Astrocyte (in vitro differentiated cells and primary cell): ENCODE results near the gene ARRDC4. TPM values are rescaled to one million over a fixed set of nuclear protein-coding genes. Genes with fewer than 3 reads are reported as not detected.

Source experiments
- DNase-seq: peaks from one replicate; pipeline ENCODE4 v3.0.0-alpha.2; 2010; ENCODE audit warnings: low read depth
- FAIRE-seq: peaks from 2 replicates; lab custom pipeline; 2011; peaks lifted over from hg19 to GRCh38; lab: Jason Lieb, UNC
- H2AFZ ChIP-seq: 2 replicates; pipeline ENCODE4 v1.6.0; 2012; ENCODE audit warnings: low read depth, low read length, inconsistent platforms
- H3K27ac ChIP-seq: 2 replicates; pipeline ENCODE4 v1.5.1; 2011; ENCODE audit warnings: low read depth, low read length, inconsistent platforms
- H3K27me3 ChIP-seq: 2 replicates; pipeline ENCODE4 v1.6.0; 2011; ENCODE audit warnings: low read length, inconsistent platforms; ENCODE audit not compliant: insufficient read depth
- H3K36me3 ChIP-seq: 2 replicates; pipeline ENCODE4 v1.5.1; 2011; ENCODE audit warnings: low read length, inconsistent platforms; ENCODE audit not compliant: insufficient read depth
- H3K4me1 ChIP-seq: 2 replicates; pipeline ENCODE4 v1.5.1; 2011; ENCODE audit warnings: low read length, inconsistent platforms; ENCODE audit not compliant: insufficient read depth
- H3K4me2 ChIP-seq: 2 replicates; pipeline ENCODE4 v1.6.0; 2012; ENCODE audit warnings: low read length, inconsistent platforms
- H3K4me3 ChIP-seq: 2 replicates; pipeline ENCODE4 v1.5.1; 2011; ENCODE audit warnings: low read depth, mild to moderate bottlenecking, low read length, inconsistent platforms; ENCODE audit not compliant: insufficient read depth
- H3K79me2 ChIP-seq: 2 replicates; pipeline ENCODE4 v1.6.0; 2012; ENCODE audit warnings: mild to moderate bottlenecking, low read length, inconsistent platforms; ENCODE audit not compliant: insufficient read depth
- H3K9ac ChIP-seq: 2 replicates; pipeline ENCODE4 v1.6.0; 2012; ENCODE audit warnings: mild to moderate bottlenecking, low read length, inconsistent platforms
- H3K9me3 ChIP-seq: 2 replicates; pipeline ENCODE4 v1.5.1; 2012; ENCODE audit warnings: low read depth, mild to moderate bottlenecking, low read length, inconsistent platforms; ENCODE audit not compliant: insufficient read depth
- H4K20me1 ChIP-seq: 2 replicates; pipeline ENCODE4 v1.6.0; 2012; ENCODE audit warnings: low read length, inconsistent platforms; ENCODE audit not compliant: insufficient read depth
- H3K27ac Mint-ChIP-seq: one replicate; pipeline ENCODE4 v1.8.0; 2021; ENCODE audit warnings: mild to moderate bottlenecking, mixed read lengths; ENCODE audit not compliant: unreplicated experiment
- H3K27me3 Mint-ChIP-seq: one replicate; pipeline ENCODE4 v1.8.0; 2021; ENCODE audit warnings: low read depth, mixed read lengths; ENCODE audit not compliant: unreplicated experiment
- H3K36me3 Mint-ChIP-seq: one replicate; pipeline ENCODE4 v1.8.0; 2021; ENCODE audit warnings: low read depth, mixed read lengths; ENCODE audit not compliant: unreplicated experiment
- H3K4me1 Mint-ChIP-seq: one replicate; pipeline ENCODE4 v1.8.0; 2021; ENCODE audit warnings: low read depth, mixed read lengths; ENCODE audit not compliant: unreplicated experiment
- H3K4me3 Mint-ChIP-seq: one replicate; pipeline ENCODE4 v1.8.0; 2021; ENCODE audit warnings: mild to moderate bottlenecking, moderate library complexity, mixed read lengths; ENCODE audit not compliant: unreplicated experiment
- H3K9me3 Mint-ChIP-seq: one replicate; pipeline ENCODE4 v1.8.0; 2021; ENCODE audit warnings: mild to moderate bottlenecking, mixed read lengths; ENCODE audit not compliant: unreplicated experiment
- EZH2 ChIP-seq: IDR thresholded peaks from 2 replicates; pipeline ENCODE4 v1.6.1; 2012; ENCODE audit warnings: mild to moderate bottlenecking, low read length, inconsistent platforms; ENCODE audit not compliant: insufficient read depth
- total RNA-seq: library from RNA; stranded (reverse); gene quantifications from 2 replicates; pipeline ENCODE4 v1.2.1, GENCODE V29; 2021
- TF ChIP-seq, protein P1 (sequence below): IDR thresholded peaks from 2 replicates; pipeline ENCODE4 v1.5.1; 2011; ENCODE audit warnings: low read depth, mild to moderate bottlenecking, inconsistent platforms, low read length, moderate library complexity; ENCODE audit not compliant: insufficient read depth

Gene ARRDC4
- total RNA-seq, 1 donor from 2014 or later = 30.4 TPM

DNA sequence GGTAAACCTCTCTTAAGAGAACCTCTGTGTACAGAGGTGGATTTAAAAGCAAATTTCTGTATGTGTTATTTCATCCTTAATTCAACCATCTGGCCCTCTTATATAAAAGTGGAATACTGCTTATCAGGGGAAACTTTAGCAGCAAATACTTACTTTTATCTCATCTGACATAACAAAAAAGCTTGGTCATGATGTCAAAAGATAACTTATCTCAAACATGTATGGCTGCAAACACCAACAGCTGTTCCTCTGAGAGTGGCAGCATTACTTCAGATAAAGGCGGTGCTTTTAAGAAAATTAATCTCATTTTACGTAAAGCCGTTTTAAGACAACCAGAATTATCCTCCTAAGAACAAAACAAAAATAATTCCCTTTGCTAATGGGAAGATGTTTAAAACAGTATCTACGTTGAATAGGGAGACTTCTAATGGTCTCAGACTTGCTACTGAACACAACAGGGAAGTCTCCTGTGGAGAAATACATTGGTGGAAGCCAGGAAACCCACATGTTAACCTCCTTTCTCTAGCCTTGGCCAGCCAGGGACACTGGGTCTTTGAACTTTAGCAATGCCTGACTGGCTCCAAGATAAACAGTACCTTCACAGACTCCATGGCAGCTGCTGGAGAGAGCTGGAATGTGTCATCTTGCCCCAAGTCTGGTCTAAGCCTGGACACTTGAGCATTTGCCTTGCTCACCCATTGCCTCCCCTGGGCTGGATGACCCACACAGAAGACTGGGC lies 18.1 kb downstream of the ARRDC4 start:
- no peak overlapping the region for H3K4me3 ChIP-seq
- H4K20me1 ChIP-seq = no peaks in the 10 kb centered on the region
- no peaks in the 10 kb centered on the region for H3K9me3 Mint-ChIP-seq
- no peaks in the 10 kb centered on the region for H3K9me3 ChIP-seq
- no peak overlapping the region for H3K4me2 ChIP-seq
- FAIRE-seq (no peak), DNase-seq (no peak)
- H3K4me1 ChIP-seq = peaks cover 3% of the 10 kb centered on the region
- no peak overlapping the region for H3K4me3 Mint-ChIP-seq
- H3K27ac Mint-ChIP-seq = no peak overlapping the region
- no peak overlapping the region for H2AFZ ChIP-seq
- TF ChIP-seq EZH2 = no peak
- TF ChIP-seq, protein P1, sequence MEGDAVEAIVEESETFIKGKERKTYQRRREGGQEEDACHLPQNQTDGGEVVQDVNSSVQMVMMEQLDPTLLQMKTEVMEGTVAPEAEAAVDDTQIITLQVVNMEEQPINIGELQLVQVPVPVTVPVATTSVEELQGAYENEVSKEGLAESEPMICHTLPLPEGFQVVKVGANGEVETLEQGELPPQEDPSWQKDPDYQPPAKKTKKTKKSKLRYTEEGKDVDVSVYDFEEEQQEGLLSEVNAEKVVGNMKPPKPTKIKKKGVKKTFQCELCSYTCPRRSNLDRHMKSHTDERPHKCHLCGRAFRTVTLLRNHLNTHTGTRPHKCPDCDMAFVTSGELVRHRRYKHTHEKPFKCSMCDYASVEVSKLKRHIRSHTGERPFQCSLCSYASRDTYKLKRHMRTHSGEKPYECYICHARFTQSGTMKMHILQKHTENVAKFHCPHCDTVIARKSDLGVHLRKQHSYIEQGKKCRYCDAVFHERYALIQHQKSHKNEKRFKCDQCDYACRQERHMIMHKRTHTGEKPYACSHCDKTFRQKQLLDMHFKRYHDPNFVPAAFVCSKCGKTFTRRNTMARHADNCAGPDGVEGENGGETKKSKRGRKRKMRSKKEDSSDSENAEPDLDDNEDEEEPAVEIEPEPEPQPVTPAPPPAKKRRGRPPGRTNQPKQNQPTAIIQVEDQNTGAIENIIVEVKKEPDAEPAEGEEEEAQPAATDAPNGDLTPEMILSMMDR = no peak
- H3K27ac ChIP-seq = no peak overlapping the region
- H3K27me3 ChIP-seq = no peaks in the 10 kb centered on the region
- no peaks in the 10 kb centered on the region for H3K36me3 ChIP-seq
- H3K9ac ChIP-seq = no peak overlapping the region
- H3K36me3 Mint-ChIP-seq = peaks cover 4% of the 10 kb centered on the region
- no peaks in the 10 kb centered on the region for H3K79me2 ChIP-seq
- peaks cover 3% of the 10 kb centered on the region for H3K27me3 Mint-ChIP-seq
- peaks cover 2% of the 10 kb centered on the region for H3K4me1 Mint-ChIP-seq

DNA sequence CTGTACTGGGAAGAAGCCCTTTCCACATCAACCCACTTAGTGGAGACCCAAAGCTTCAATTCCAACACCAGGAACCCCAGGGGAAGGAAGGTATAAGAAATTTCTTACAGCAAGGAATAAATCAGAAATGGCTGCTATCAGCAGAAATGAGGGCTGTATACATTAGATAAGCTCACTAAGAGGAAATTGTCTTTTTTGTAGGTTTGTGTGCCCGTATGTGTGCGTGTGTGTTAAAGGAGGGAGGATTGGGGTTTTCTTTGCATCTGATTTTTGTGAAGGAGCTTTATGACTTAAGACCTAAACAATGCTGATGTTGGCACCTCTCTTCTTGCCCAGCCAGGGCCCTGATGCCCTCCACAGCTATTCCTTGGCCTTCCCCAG lies 18.6 kb downstream of the ARRDC4 start:
- no peak for DNase-seq
- peaks cover 2% of the 10 kb centered on the region for H3K4me1 Mint-ChIP-seq
- Histone ChIP-seq H3K27me3 (no peaks in the 10 kb centered on the region), H3K4me2 (no peak overlapping the region), H3K9ac (no peak overlapping the region), H3K4me1 (peaks cover 3% of the 10 kb centered on the region), H4K20me1 (no peaks in the 10 kb centered on the region), H3K36me3 (no peaks in the 10 kb centered on the region), H3K79me2 (no peaks in the 10 kb centered on the region), H3K27ac (no peak overlapping the region), H3K9me3 (no peaks in the 10 kb centered on the region), H2AFZ (no peak overlapping the region), H3K4me3 (no peak overlapping the region)
- peaks cover 3% of the 10 kb centered on the region for H3K27me3 Mint-ChIP-seq
- no peak overlapping the region for H3K4me3 Mint-ChIP-seq
- no peaks in the 10 kb centered on the region for H3K36me3 Mint-ChIP-seq
- H3K9me3 Mint-ChIP-seq = no peaks in the 10 kb centered on the region
- H3K27ac Mint-ChIP-seq = no peak overlapping the region
- FAIRE-seq = no peak
- TF ChIP-seq EZH2 = no peak
- TF ChIP-seq, protein P1 = no peak

DNA sequence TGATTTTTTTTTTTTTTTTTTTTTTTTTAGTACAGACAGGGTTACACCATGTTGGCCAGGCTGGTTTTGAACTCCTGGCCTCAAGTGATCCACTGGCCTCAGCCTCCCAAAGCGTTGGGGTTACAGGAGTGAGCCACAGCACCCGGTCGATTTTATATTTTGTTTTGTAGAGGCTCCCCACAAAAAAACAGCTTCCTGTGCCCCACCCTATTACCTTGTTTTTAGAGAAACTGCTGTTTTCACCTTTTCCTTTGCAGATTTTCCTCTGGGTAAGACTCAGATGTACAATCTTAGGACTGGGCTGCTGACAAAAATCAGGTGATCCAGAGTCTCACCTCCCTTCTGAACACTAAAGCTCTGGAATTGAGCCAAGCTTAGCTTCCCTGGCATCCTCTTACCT lies 20.6 kb downstream of the ARRDC4 start:
- Histone ChIP-seq H3K36me3 (no peaks in the 10 kb centered on the region), H3K4me1 (peaks cover 3% of the 10 kb centered on the region), H3K9ac (no peak overlapping the region), H2AFZ (no peak overlapping the region), H3K4me2 (no peak overlapping the region), H4K20me1 (no peaks in the 10 kb centered on the region), H3K79me2 (no peaks in the 10 kb centered on the region), H3K4me3 (no peak overlapping the region), H3K27ac (no peak overlapping the region), H3K9me3 (no peaks in the 10 kb centered on the region), H3K27me3 (no peaks in the 10 kb centered on the region)
- Mint-ChIP-seq H3K9me3 (peaks cover 3% of the 10 kb centered on the region), H3K27ac (no peak overlapping the region), H3K36me3 (no peaks in the 10 kb centered on the region), H3K4me3 (no peak overlapping the region), H3K4me1 (peaks cover 2% of the 10 kb centered on the region), H3K27me3 (peaks cover 3% of the 10 kb centered on the region)
- DNase-seq (no peak), FAIRE-seq (no peak)
- TF ChIP-seq EZH2 = no peak
- TF ChIP-seq, protein P1 = no peak
